HEK293 (cell line): ENCODE results near the gene DMAC1.

Source experiments
- CTCF ChIA-PET: fragments of 350-600 bp; formaldehyde crosslinking; extraction: SDS; loops from one replicate; lab custom pipeline; 2021; ENCODE audit warnings: antibody characterized with exemption; lab: Yijun Ruan, JAX
- POLR2A ChIA-PET: fragments of 300-600 bp; formaldehyde crosslinking; extraction: SDS; loops from one replicate; lab custom pipeline; 2020; ENCODE audit warnings: antibody characterized with exemption, inconsistent platforms; lab: Yijun Ruan, JAX
- H3K27ac ChIP-seq: fragments of 200-500 bp; sonication (Bioruptor generic); 2 replicates; pipeline ENCODE4 v1.5.1; 2014; ENCODE audit warnings: low read depth, low read length, control low read depth, inconsistent platforms; ENCODE audit errors: extremely low read depth
- H3K36me3 ChIP-seq, 2 experiments: fragments of 200-500 bp in 1 of 2; sonication (Bioruptor generic) in 1 of 2; 1 replicate in 1 of 2; 2 replicates in 1 of 2; pipeline ENCODE4 v1.5.1; 2014 to 2017; ENCODE audit warnings: inconsistent platforms in 2 of 2, low read length in 2 of 2; ENCODE audit not compliant: control insufficient read depth in 2 of 2, insufficient read depth in 1 of 2
- H3K4me1 ChIP-seq: fragments of 200-500 bp; sonication (Bioruptor generic); 2 replicates; pipeline ENCODE4 v1.5.1; 2014; ENCODE audit warnings: mild to moderate bottlenecking, low read length, inconsistent platforms; ENCODE audit not compliant: control insufficient read depth, insufficient read depth
- H3K4me3 ChIP-seq: 2 replicates; pipeline ENCODE4 v1.5.1; 2011; ENCODE audit warnings: low read depth, mild to moderate bottlenecking, control low read depth, low read length, moderate library complexity
- H3K9me3 ChIP-seq: fragments of 200-500 bp; sonication (Bioruptor generic); 2 replicates; pipeline ENCODE4 v1.5.1; 2014; ENCODE audit warnings: low read depth, low read length, inconsistent platforms; ENCODE audit not compliant: control insufficient read depth, insufficient read depth
- HOXA7 ChIP-seq: sonication (generic); formaldehyde crosslinking; IDR thresholded peaks from 2 replicates; pipeline ENCODE4 v1.8.1; 2022; ENCODE audit warnings: missing genetic modification reagents, borderline replicate concordance
- KLF1 ChIP-seq: fragments of 450-650 bp; formaldehyde crosslinking; IDR thresholded peaks from 2 replicates; pipeline ENCODE4 v1.5.1; 2016; ENCODE audit warnings: missing biosample characterization, missing genetic modification characterization
- KLF8 ChIP-seq: fragments of 450-650 bp; formaldehyde crosslinking; IDR thresholded peaks from 2 replicates; pipeline ENCODE4 v1.5.1; 2016; ENCODE audit warnings: missing biosample characterization, missing genetic modification characterization
- MEIS1 ChIP-seq: sonication (generic); formaldehyde crosslinking; IDR thresholded peaks from 2 replicates; pipeline ENCODE4 v1.8.1; 2022; ENCODE audit warnings: missing genetic modification reagents, mild to moderate bottlenecking, borderline replicate concordance
- MYNN ChIP-seq: fragments of 450-650 bp; formaldehyde crosslinking; IDR thresholded peaks from 2 replicates; pipeline ENCODE4 v1.5.1; 2016; ENCODE audit warnings: missing biosample characterization, missing genetic modification characterization, borderline replicate concordance
- PRDM1 ChIP-seq: fragments of 450-650 bp; formaldehyde crosslinking; IDR thresholded peaks from 2 replicates; pipeline ENCODE4; 2016; ENCODE audit warnings: missing biosample characterization, missing genetic modification characterization
- RBAK ChIP-seq: fragments of 450-650 bp; formaldehyde crosslinking; IDR thresholded peaks from 2 replicates; pipeline ENCODE4 v1.5.1; 2016; ENCODE audit warnings: missing biosample characterization, missing genetic modification characterization
- SCRT1 ChIP-seq: fragments of 450-650 bp; formaldehyde crosslinking; IDR thresholded peaks from 2 replicates; pipeline ENCODE4 v1.5.1; 2016; ENCODE audit warnings: missing biosample characterization, missing genetic modification characterization, borderline replicate concordance
- SP7 ChIP-seq: fragments of 450-650 bp; formaldehyde crosslinking; IDR thresholded peaks from 2 replicates; pipeline ENCODE4 v1.5.1; 2016; ENCODE audit warnings: missing biosample characterization, missing genetic modification characterization
- TCF7L2 ChIP-seq: IDR thresholded peaks from 2 replicates; pipeline ENCODE4 v1.6.1; 2011; ENCODE audit warnings: low read depth, mild to moderate bottlenecking, inconsistent platforms, low read length, moderate library complexity, borderline replicate concordance
- ZBTB20 ChIP-seq: fragments of 450-650 bp; formaldehyde crosslinking; IDR thresholded peaks from 2 replicates; pipeline ENCODE4 v1.5.1; 2016; ENCODE audit warnings: missing biosample characterization, missing genetic modification characterization
- ZBTB48 ChIP-seq: fragments of 450-650 bp; formaldehyde crosslinking; IDR thresholded peaks from 2 replicates; pipeline ENCODE4 v1.5.1; 2016; ENCODE audit warnings: missing biosample characterization, missing genetic modification characterization
- ZFP3 ChIP-seq: fragments of 450-650 bp; formaldehyde crosslinking; IDR thresholded peaks from 2 replicates; pipeline ENCODE4 v1.5.1; 2016; ENCODE audit warnings: low read depth, missing biosample characterization, missing genetic modification characterization
- ZNF19 ChIP-seq: fragments of 450-650 bp; formaldehyde crosslinking; IDR thresholded peaks from 2 replicates; pipeline ENCODE4; 2016; ENCODE audit warnings: missing biosample characterization, missing genetic modification characterization, low read depth
- ZNF214 ChIP-seq: fragments of 450-650 bp; formaldehyde crosslinking; IDR thresholded peaks from 2 replicates; pipeline ENCODE4 v1.5.1; 2017; ENCODE audit warnings: missing biosample characterization, mild to moderate bottlenecking, missing genetic modification characterization, borderline replicate concordance
- ZNF221 ChIP-seq: fragments of 450-650 bp; formaldehyde crosslinking; IDR thresholded peaks from 2 replicates; pipeline ENCODE4 v1.5.1; 2017; ENCODE audit warnings: missing biosample characterization, missing genetic modification characterization, borderline replicate concordance
- ZNF239 ChIP-seq: fragments of 450-650 bp; formaldehyde crosslinking; IDR thresholded peaks from 2 replicates; pipeline ENCODE4 v1.5.1; 2016; ENCODE audit warnings: missing biosample characterization, missing genetic modification characterization
- ZNF302 ChIP-seq: fragments of 450-650 bp; formaldehyde crosslinking; IDR thresholded peaks from 2 replicates; pipeline ENCODE4 v1.5.1; 2016; ENCODE audit warnings: missing biosample characterization, missing genetic modification characterization, low read depth
- ZNF366 ChIP-seq: fragments of 450-650 bp; formaldehyde crosslinking; conservative IDR thresholded peaks from 2 replicates; pipeline ENCODE4 v1.5.1; 2016; ENCODE audit warnings: missing biosample characterization, missing genetic modification characterization
- ZNF433 ChIP-seq: fragments of 450-650 bp; formaldehyde crosslinking; IDR thresholded peaks from 2 replicates; pipeline ENCODE4 v1.5.1; 2016; ENCODE audit warnings: missing biosample characterization, missing genetic modification characterization, low read depth
- ZNF48 ChIP-seq: fragments of 450-650 bp; formaldehyde crosslinking; IDR thresholded peaks from 2 replicates; pipeline ENCODE4 v1.5.1; 2016; ENCODE audit warnings: missing biosample characterization, missing genetic modification characterization
- ZNF529 ChIP-seq: fragments of 450-650 bp; formaldehyde crosslinking; IDR thresholded peaks from 2 replicates; pipeline ENCODE4 v1.5.1; 2017; ENCODE audit warnings: missing genetic modification characterization, missing biosample characterization; ENCODE audit not compliant: insufficient replicate concordance
- ZNF561 ChIP-seq: fragments of 450-650 bp; IDR thresholded peaks from 2 replicates; pipeline ENCODE4 v1.5.1; 2018; ENCODE audit warnings: missing biosample characterization, missing genetic modification characterization, borderline replicate concordance
- ZNF623 ChIP-seq: fragments of 450-650 bp; formaldehyde crosslinking; IDR thresholded peaks from 2 replicates; pipeline ENCODE4 v1.5.1; 2016; ENCODE audit warnings: missing biosample characterization, missing genetic modification characterization
- ZNF792 ChIP-seq: fragments of 450-650 bp; formaldehyde crosslinking; IDR thresholded peaks from 2 replicates; pipeline ENCODE4 v1.5.1; 2016; ENCODE audit warnings: missing biosample characterization, missing genetic modification characterization
- TF ChIP-seq, protein P1 (sequence below): IDR thresholded peaks from 2 replicates; pipeline ENCODE4 v1.6.1; 2011; ENCODE audit warnings: mild to moderate bottlenecking, low read depth, low read length, borderline replicate concordance
- TF ChIP-seq, protein P2 (sequence below): fragments of 450-650 bp; formaldehyde crosslinking; IDR thresholded peaks from 2 replicates; pipeline ENCODE4 v1.5.1; 2016; ENCODE audit warnings: missing biosample characterization, missing genetic modification characterization
- TF ChIP-seq, protein P3 (sequence below): fragments of 450-650 bp; IDR thresholded peaks from 2 replicates; pipeline ENCODE4 v1.5.1; 2018; ENCODE audit warnings: missing biosample characterization, mild to moderate bottlenecking, missing genetic modification characterization
- TF ChIP-seq, protein P4 (sequence below): fragments of 450-650 bp; formaldehyde crosslinking; IDR thresholded peaks from 2 replicates; pipeline ENCODE4; 2016; ENCODE audit warnings: missing biosample characterization, missing genetic modification characterization
- TF ChIP-seq, protein P5 (sequence below): fragments of 450-650 bp; formaldehyde crosslinking; IDR thresholded peaks from 2 replicates; pipeline ENCODE4 v1.5.1; 2016; ENCODE audit warnings: missing biosample characterization, missing genetic modification characterization

DMAC1 gene

DNA sequence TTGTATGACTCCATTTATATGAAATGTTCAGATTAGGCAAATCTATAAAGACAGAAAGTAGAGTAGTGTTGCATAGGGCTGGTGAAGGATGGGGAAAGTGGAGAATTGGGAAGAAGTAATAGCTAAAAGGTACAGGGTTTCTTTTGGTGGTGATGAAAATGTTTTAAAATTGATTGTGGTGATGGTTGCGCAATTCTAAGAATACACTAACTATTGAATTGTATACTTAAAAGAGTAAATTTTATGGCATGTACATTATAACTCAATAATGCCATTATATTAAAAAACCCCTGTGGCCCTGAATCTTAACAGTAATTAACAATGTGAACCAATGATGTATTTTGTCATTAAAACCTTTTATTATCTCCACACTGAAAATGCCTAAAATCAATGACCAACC lies 20.4 kb upstream of the DMAC1 start:
- Histone ChIP-seq H3K9me3 (no peaks in the 10 kb centered on the region), H3K27ac (no peak overlapping the region), H3K4me1 (no peaks in the 10 kb centered on the region), H3K4me3 (no peak overlapping the region), H3K36me3 (no peaks in the 10 kb centered on the region)
- POLR2A ChIA-PET = no interaction called here
- CTCF ChIA-PET = interaction anchor here (0.6 to 0.9 kb wide), 2 partner anchors 250 to 1163 kb away, joined by 3 to 4 read pairs; no protein-coding TSS in a partner anchor
- TF ChIP-seq ZBTB48 (tag by site-specific recombination) = no peak
- TF ChIP-seq ZNF792 (tag by site-specific recombination) = no peak
- no peak for TF ChIP-seq ZNF561 (tag by site-specific recombination)
- TF ChIP-seq RBAK (tag by site-specific recombination) = no peak
- no peak for TF ChIP-seq MEIS1 (CRISPR knock-in tag)
- TF ChIP-seq ZNF239 = no peak
- no peak for TF ChIP-seq KLF1 (tag by site-specific recombination)
- TF ChIP-seq ZNF623 (tag by site-specific recombination) = no peak
- TF ChIP-seq, protein P1, sequence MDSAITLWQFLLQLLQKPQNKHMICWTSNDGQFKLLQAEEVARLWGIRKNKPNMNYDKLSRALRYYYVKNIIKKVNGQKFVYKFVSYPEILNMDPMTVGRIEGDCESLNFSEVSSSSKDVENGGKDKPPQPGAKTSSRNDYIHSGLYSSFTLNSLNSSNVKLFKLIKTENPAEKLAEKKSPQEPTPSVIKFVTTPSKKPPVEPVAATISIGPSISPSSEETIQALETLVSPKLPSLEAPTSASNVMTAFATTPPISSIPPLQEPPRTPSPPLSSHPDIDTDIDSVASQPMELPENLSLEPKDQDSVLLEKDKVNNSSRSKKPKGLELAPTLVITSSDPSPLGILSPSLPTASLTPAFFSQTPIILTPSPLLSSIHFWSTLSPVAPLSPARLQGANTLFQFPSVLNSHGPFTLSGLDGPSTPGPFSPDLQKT = no peak
- TF ChIP-seq ZNF366 (tag by site-specific recombination) = no peak
- TF ChIP-seq, protein P2, sequence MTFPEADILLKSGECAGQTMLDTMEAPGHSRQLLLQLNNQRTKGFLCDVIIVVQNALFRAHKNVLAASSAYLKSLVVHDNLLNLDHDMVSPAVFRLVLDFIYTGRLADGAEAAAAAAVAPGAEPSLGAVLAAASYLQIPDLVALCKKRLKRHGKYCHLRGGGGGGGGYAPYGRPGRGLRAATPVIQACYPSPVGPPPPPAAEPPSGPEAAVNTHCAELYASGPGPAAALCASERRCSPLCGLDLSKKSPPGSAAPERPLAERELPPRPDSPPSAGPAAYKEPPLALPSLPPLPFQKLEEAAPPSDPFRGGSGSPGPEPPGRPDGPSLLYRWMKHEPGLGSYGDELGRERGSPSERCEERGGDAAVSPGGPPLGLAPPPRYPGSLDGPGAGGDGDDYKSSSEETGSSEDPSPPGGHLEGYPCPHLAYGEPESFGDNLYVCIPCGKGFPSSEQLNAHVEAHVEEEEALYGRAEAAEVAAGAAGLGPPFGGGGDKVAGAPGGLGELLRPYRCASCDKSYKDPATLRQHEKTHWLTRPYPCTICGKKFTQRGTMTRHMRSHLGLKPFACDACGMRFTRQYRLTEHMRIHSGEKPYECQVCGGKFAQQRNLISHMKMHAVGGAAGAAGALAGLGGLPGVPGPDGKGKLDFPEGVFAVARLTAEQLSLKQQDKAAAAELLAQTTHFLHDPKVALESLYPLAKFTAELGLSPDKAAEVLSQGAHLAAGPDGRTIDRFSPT (tag by site-specific recombination) = no peak
- no peak for TF ChIP-seq ZNF214 (tag by site-specific recombination)
- no peak for TF ChIP-seq SP7 (tag by site-specific recombination)
- TF ChIP-seq KLF8 = no peak
- no peak for TF ChIP-seq TCF7L2
- TF ChIP-seq ZNF48 (tag by site-specific recombination) = no peak

DNA sequence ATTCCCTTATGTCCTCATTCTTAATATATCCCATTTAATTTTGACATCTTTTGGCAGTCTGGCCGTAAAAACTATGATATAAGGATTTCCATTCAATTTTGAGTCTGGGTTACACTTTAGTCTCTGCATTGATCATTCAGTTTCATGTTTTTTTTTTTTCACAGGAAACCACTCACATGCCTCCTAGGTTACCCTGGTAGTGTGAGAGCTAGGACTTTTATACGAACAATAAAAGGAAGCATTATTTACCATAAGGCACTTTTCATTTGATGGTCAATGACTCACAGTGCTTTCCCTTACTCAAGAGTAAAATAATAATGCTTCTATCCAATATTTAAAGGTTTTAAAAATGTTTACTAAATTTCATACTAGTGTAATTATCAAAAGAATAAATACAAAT lies 16.4 kb upstream of the DMAC1 start:
- H3K27ac ChIP-seq = no peak overlapping the region
- H3K4me1 ChIP-seq = peaks cover 5% of the 10 kb centered on the region
- H3K4me3 ChIP-seq = no peak overlapping the region
- H3K9me3 ChIP-seq = no peaks in the 10 kb centered on the region
- CTCF ChIA-PET = no interaction called here
- POLR2A ChIA-PET = no interaction called here
- H3K36me3 ChIP-seq = no peaks in the 10 kb centered on the region
- TF ChIP-seq ZNF221 = no peak
- no peak for TF ChIP-seq PRDM1 (tag by site-specific recombination)
- no peak for TF ChIP-seq HOXA7
- TF ChIP-seq SCRT1 (tag by site-specific recombination) = no peak
- TF ChIP-seq, protein P3, sequence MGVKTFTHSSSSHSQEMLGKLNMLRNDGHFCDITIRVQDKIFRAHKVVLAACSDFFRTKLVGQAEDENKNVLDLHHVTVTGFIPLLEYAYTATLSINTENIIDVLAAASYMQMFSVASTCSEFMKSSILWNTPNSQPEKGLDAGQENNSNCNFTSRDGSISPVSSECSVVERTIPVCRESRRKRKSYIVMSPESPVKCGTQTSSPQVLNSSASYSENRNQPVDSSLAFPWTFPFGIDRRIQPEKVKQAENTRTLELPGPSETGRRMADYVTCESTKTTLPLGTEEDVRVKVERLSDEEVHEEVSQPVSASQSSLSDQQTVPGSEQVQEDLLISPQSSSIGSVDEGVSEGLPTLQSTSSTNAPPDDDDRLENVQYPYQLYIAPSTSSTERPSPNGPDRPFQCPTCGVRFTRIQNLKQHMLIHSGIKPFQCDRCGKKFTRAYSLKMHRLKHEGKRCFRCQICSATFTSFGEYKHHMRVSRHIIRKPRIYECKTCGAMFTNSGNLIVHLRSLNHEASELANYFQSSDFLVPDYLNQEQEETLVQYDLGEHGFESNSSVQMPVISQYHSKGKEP (tag by site-specific recombination) = no peak
- no peak for TF ChIP-seq ZNF529 (tag by site-specific recombination)
- TF ChIP-seq ZNF433 = no peak
- TF ChIP-seq, protein P4, sequence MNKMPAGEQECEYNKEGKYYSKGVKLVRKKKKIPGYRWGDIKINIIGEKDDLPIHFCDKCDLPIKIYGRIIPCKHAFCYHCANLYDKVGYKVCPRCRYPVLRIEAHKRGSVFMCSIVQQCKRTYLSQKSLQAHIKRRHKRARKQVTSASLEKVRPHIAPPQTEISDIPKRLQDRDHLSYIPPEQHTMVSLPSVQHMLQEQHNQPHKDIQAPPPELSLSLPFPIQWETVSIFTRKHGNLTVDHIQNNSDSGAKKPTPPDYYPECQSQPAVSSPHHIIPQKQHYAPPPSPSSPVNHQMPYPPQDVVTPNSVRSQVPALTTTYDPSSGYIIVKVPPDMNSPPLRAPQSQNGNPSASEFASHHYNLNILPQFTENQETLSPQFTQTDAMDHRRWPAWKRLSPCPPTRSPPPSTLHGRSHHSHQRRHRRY (tag by site-specific recombination) = no peak
- TF ChIP-seq ZNF792 (tag by site-specific recombination) = no peak
- TF ChIP-seq ZNF19 (tag by site-specific recombination) = no peak
- TF ChIP-seq ZBTB20 (tag by site-specific recombination) = no peak
- no peak for TF ChIP-seq ZNF302 (tag by site-specific recombination)
- TF ChIP-seq ZNF214 (tag by site-specific recombination) = no peak
- TF ChIP-seq ZFP3 = no peak
- no peak for TF ChIP-seq MYNN (tag by site-specific recombination)
- TF ChIP-seq, protein P5, sequence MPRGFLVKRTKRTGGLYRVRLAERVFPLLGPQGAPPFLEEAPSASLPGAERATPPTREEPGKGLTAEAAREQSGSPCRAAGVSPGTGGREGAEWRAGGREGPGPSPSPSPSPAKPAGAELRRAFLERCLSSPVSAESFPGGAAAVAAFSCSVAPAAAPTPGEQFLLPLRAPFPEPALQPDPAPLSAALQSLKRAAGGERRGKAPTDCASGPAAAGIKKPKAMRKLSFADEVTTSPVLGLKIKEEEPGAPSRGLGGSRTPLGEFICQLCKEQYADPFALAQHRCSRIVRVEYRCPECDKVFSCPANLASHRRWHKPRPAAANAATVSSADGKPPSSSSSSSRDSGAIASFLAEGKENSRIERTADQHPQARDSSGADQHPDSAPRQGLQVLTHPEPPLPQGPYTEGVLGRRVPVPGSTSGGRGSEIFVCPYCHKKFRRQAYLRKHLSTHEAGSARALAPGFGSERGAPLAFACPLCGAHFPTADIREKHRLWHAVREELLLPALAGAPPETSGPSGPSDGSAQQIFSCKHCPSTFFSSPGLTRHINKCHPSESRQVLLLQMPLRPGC (tag by site-specific recombination) = no peak
